CD4-positive, alpha-beta T cell treated with Interleukin-10 for 1 hour (primary cell): ENCODE results near the gene TMEM169.
"Not testable (repeated sequence)": the region's sequence is repeated elsewhere in the genome, so short reads cannot be mapped to it uniquely, and the experiment has no call there.

Source experiments
- DNase-seq: peaks from one replicate; pipeline ENCODE4 v3.0.0-alpha.2; 2020

Gene TMEM169

GRCh38 chr2:216072473-216072872 lies 9.2 kb upstream of the TMEM169 start:
- no peak for DNase-seq

DNA sequence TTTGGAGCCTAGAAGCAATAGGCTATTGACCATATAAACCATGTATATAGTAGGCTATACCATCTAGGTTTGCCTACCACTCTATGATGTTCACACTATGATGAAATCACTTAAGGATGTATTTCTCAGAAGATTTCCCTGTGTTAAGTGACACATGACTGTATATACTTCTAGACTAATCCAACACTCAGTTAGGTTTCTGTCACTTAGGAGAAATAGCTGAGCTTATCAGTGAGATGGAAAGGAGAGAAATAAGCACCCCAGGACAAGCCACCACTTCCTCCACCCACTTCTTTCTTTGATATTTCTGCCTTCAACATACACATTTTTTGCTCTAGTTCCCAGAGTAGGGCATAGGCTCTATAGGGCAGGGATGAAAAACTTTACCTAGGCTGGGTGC lies 7.9 kb upstream of the TMEM169 start:
- no peak for DNase-seq

DNA sequence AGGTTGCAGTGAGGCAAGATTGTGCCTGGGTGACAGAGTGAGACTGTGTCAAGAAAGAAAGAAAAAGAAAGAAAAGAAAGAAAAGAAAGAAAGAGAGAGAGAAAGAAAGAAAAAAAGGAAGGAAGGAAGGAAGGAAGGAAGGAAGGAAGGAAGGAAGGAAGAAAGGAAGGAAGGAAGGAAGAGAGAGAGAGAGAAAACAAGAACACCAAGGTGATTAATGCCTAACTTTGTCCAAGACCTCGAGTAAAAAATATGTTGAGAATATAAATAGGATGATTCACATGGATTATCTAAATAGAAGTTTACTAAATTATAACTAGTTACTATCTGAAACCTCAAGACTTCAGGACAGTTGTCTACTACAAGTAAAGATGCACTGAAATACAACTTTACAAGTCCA lies 7.3 kb upstream of the TMEM169 start:
- DNase-seq = no peak

- no peak for DNase-seq
Measured at GRCh38 chr2:216074794-216075193, 6.9 kb upstream of the TMEM169 start.

DNA sequence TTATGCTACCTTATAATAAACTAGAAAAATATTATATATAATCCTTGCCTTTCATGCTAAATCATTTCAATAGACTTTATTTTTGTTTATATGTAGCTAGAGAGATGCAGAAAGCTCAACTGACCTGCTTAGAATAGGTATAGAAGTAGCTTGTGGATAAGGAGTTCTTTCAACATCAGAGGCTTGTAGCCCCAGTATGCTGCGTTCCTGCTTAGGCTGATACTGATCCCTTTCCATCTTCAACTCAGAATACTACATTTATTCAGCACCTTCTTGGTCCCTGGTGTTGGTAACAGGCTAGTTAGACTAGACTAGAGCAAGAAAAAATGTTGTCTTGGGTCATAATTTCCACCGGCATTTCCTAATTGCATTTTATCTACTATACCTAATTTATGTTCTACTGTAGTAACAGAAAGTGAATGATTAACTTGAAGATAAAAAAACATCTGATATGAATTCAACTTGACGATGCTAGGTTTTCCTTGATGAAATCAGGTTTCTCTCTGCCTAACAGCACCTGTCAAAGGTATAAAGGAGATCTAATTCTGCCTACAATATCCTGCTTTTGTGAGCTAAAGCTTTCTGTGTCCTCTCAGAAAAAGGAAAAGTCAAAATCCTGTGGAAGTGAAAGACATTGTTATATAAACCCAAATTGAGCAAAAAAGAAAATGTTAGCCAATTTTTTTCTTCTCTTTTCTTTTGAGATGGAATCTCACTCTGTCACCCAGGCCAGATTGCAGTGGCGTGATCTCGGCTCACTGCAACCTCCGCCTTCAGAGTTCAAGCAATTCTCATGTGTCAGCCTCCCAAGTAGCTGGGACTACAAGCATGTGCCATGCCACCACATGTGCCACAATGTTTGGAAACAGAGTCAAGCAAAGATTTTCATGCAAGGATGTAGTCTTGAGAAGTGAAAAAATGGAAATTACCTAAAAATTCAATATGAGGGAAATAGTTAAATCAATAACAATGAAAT lies 5.9 kb upstream of the TMEM169 start:
- no peak for DNase-seq

- DNase-seq = no peak
Measured at GRCh38 chr2:216078776-216079175, 2.9 kb upstream of the TMEM169 start.

GRCh38 chr2:216080048-216080447 lies 1.7 kb upstream of the TMEM169 start:
- not testable (repeated sequence) for DNase-seq

DNA sequence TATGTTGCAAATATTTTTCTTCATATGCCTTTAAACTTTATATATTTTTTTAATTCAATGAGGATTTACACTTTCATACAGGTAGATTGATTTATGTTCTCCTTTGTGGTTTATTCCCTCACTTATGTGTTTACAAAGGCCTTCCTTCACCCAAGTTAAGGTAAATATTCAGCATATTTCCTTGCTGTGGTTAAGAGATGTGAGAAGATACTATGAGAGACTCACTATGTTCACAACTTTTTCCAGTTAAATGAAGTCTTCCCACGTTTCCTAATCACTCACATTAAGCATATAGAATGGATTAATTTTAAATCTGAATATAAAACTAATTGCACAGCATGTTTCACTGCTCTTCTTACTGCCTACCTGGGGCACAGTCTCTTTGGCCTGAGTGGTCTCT lies 707 bp upstream of the TMEM169 start:
- no peak for DNase-seq

DNA sequence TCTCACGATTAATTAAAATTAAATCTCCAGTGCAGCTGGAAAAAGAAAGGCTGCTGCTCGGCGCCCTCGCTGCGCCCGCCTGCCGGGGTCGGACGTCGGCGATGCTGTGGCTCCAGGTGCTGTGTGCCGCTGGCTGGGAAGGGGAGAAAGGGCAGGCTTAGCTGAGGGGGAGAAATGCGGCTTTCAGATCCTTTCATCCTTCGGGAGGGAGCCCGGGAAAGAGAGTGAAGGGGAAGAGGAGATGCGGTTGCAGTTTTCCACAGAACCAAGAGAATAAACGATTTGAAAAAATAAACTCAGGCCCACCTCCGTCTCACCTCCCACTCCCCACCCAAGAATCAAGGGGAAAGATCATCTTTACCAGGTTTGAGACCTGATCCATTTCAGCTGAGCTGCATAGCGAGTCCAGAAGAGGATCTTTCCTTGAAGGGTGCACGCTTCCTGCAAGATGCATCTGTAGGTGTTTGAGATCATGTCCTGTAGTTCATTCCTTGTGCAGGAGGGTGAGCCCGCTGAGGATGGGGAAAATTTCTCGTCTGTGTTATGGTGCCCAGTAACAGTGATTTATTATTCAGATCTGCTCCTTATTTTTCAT lies 495 bp downstream of the TMEM169 start:
- DNase-seq = no peak

GRCh38 chr2:216082805-216083204 lies 1.1 kb downstream of the TMEM169 start:
- DNase-seq = peak; percentile 12

DNA sequence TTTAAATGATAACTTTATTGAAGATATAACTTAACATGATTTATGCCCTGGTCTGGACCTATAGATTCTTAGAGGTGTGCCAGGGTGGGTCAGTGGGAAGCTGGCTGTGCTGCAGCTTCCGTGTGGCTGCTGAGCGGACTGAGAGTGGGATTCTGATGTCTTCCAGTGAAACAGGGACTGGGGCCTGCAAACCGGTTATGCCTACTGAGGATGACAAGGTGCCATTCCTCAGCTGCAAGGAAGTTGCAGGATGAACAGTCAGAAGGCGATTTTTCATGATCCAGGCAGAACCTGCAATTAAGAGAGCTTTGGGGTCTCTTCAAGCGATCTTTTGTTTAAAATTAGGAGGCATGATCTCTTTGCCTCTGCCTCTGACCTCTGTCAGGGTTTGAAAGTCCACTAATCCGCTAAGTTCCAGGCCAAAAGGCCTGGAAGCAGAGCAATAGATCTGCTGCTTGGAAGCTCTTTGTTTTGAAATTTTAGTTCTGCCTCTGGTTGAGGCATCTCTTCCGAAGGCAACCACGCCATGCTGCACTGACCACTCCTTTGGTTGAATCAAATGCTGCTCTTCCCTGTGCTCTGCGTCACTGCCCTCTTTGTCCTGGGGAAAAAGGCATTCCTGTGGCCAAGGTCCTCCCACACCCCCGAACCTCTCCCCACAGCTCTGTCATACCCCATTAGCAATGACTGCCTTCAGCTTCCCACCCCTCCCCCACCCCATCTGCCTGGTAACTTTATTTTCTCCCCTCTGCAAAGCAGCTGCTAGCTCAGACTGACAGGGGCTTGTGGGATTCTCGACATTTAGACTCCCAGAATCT lies 2.0 kb downstream of the TMEM169 start:
- DNase-seq = no peak

DNA sequence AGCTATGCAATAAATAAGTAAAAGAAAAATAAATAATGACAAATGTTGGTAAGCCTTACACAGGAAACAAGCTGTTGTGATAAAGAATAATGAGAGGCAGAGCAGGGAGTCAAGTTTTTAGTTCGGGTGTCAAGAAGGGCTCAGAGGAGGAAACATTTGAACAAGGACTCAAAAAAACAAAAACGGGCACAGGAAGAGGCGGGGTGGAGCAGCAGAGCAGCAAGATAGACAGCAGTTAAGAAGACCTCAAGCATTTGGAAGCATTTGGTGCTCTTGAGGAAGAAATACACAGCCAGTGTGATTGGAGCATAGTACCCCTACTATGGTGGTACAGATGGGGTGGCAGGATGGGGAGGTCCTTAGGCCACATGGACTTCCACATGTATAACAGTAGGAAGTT lies 2.8 kb downstream of the TMEM169 start:
- peak; percentile 36 for DNase-seq

GRCh38 chr2:216086207-216086893 lies 4.6 kb downstream of the TMEM169 start:
- DNase-seq = no peak

GRCh38 chr2:216090369-216090786 lies 8.7 kb downstream of the TMEM169 start:
- DNase-seq = no peak

GRCh38 chr2:216092646-216093045 lies 10.9 kb downstream of the TMEM169 start:
- DNase-seq = no peak

DNA sequence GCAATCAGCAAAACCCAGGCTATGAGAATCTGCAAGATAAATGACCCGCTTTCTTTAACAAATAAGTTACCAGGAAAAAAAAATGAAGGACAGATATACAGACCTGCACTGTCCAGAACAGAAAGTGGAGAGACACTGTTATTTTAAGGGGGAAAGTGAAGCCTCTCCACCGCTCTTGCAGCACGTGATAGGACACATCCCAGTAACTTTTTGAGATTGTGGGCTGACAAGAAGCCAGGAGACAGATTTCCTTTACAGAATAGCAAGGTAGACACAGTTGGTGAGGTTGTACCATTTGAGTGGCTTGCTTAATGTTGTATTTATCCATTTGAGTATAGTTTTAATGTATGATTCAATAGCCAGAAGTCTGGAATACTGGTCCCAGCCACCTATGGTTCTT lies 13.0 kb downstream of the TMEM169 start:
- no peak for DNase-seq

- no peak for DNase-seq
Measured at GRCh38 chr2:216098421-216099334, 17.0 kb downstream of the TMEM169 start.

DNA sequence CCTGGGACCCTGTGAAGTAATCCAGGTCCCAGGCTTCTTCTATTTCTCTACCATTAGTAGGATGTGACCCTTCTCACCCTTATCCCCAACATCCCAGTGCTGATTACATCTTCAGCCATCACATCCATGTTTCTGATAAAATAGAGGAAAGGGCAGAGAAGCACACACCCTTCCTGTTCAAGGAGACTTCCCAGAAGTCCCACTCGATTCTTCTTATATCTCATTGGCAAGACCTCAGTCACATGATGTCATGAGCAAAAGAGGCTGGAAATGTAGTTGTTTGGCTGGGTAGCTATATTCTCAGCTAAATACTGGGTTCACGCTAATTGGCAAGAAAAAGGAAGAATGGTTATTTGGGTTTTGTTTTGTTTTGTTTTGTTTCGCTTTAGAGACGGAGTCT lies 19.4 kb downstream of the TMEM169 start:
- no peak for DNase-seq

GRCh38 chr2:216103213-216103612 lies 21.5 kb downstream of the TMEM169 start:
- no peak for DNase-seq

- no peak for DNase-seq
Measured at GRCh38 chr2:216104691-216105090, 23.0 kb downstream of the TMEM169 start.

GRCh38 chr2:216107320-216107719 lies 25.6 kb downstream of the TMEM169 start:
- no peak for DNase-seq

DNA sequence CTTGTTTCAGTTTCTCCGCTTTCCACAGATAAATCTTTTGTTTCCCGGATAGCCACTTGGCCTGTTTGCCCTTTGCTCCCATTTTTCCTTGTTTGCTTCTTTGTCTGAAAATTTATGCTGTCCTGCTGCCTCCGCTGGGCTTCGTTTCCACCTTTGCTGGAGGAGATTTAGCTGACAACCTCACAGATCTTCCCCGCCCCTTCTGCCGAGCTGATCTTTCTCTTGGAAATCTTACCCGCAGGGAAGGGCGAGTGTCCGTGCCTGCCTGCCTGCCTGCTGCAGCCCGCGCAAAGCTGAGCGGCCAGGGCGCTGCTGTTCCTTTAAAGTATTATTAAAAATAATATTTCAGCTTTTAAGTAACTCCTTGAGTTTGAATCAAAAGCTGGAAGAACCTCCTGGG lies 26.0 kb downstream of the TMEM169 start:
- DNase-seq = no peak
